HG02870 (cell line): ENCODE results near the gene STKLD1.
"Not testable (repeated sequence)": the region's sequence is repeated elsewhere in the genome, so short reads cannot be mapped to it uniquely, and the experiment has no call there.

Experiments used
- ATAC-seq: cut with Tn5 transposase; IDR thresholded peaks from one replicate; pipeline ENCODE4 v1.9.1; 2021; ENCODE audit warnings: mild to moderate bottlenecking, moderate library complexity; ENCODE audit not compliant: unreplicated experiment

The STKLD1 gene

DNA sequence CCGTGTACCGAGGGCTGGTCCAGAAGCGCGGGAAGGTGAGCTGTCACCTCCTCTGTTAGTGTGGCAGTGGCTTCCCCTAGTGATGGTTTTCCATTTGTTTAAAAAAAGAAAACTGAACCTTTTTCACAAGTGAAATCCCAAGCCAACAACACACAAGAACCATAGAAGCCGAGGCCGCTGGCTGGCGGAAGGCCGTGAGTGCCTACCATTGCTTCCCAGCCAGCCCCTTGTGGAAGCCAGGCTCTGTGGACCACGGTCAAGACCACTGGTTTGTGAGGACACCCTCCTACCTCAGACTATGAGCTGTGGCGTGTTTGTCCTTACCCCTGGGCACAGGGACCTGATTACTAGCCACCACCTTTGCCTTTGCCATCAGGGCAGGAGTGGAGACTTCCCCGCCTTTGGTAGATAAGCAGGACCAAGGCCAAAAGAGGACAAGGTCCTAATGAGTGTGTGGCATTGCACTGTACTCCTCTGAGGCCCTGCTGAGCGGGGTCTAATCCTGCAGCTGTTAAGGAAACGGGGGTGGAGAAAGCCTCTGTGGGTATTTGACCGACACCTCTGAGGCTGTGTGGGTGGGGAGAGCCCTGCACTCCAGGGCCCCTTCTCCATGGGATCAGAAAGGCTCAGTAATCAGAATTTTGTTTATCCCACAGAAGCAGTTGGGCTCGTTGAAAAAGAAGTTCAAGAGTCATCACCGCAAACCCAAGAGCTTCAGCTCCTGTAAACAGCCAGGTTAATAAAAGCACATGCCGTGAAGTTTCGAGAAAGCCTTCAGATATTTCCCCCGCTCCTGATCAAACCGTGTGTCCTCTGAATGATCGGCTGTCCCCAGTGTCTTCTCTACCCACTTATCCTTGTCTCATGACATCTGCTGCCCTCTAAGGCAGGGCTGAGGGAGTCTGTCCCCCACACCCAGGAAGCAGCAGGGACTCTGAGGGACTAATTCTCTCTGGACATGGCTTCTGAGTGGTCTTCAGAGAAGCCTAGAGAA, 15.5 kb upstream of the STKLD1 start:
- no peak for ATAC-seq

DNA sequence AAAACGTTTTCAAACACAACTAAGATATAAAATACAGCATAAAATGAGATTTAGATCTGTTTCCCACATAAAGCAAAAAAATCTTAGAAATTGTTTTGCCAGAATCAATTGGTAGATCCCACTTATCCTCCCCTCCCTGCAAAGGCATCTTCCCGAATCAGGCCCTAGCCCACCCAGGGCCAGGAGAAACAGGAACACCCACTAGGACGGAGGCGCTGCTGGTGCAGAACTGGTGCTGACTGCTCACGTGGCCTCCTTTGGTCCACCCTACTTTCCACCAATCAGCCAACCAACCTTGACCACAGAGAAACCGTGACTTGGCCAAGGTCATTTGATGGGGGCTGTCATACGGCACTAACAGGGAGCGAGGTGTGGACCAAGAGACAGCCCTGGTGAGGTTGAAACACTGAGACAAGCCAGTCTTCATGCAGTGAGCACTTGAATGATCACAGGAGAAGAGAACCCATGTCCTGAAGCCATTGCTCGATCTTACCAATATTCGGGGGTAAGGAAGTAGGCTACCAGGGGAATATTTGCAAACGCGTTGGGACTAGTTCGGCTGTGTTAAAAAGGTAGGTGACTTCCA, 14.6 kb upstream of the STKLD1 start:
- no peak for ATAC-seq

- ATAC-seq, result no peak
Measured at GRCh38 chr9:133362359-133363044, 13.7 kb upstream of the STKLD1 start.

- no peak for ATAC-seq
Measured at GRCh38 chr9:133366435-133366834, 9.7 kb upstream of the STKLD1 start.

GRCh38 chr9:133367221-133367620, 8.9 kb upstream of the STKLD1 start:
- ATAC-seq, result no peak

DNA sequence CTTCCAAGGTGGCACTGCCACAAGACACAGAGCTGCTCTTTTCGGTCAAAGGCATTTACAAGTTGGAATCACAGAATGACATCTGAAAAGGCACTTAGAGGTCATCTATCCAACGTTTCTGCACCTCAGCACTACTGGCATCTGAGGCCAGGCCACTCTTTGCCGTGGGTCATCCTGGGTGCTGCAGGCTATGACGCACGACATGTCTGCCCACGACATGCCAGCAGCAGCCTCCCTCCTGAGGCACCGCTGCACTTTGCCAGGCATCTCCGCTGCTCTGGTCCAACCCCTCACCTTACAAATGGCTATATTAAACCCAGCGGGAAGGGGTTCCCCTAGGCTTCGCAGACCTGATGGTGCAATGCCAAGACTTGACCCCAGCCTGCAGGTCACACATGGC, 8.4 kb upstream of the STKLD1 start:
- ATAC-seq, result no peak

DNA sequence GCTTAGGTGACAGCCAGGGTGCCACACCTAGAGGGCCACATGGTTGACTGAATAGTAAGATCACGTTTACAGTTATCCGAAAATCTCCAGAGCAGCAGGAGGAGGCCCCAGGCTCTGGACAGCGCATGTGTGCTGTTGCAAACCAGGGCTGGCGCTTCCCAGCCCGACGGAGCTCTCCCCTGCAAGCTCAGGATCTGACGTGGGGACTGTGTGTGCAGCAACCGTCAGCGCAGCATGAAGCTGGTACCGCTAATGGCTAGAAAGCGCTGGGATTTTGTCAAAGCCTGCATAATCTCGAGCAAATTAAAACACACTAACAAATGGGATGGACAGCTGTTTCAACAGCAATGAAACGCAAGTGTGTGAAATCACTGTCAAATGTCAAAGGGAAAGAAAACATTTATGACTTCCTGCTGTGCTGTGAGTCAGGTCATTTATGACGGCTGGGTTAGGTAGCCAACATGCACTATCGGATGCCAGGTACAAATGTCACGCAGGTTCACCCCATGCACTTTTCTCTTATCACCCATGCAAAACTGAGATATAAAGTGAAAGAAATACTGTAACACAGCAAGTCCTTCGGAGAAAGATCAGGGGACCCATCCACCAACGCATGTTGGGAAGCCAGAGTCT, 7.8 kb upstream of the STKLD1 start:
- no peak for ATAC-seq

GRCh38 chr9:133369422-133369821, 6.7 kb upstream of the STKLD1 start:
- no peak for ATAC-seq

- ATAC-seq, result no peak
Measured at GRCh38 chr9:133369933-133370332, 6.2 kb upstream of the STKLD1 start.

- ATAC-seq, result no peak
Measured at GRCh38 chr9:133370685-133371084, 5.5 kb upstream of the STKLD1 start.

DNA sequence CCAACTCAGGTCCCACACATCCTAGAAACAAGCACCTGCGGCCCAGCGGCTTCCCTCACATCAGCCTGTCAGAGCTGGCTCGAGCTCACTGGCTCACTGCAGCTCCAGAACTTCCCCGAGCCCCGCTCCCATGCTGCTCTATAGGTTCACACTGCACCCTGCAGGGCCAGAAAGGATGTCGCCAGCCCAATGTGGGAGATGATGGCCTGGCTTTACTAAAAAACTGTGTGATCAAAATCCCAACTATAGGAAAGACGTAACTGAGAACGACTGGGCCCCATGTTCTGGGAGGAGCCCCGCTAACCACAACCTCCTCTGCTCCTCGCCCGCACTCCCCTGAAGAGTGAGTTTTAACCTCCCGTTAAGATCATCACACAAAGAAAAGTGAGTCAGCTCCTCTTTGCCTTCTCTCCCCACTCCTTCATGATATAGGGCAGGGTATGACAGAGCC, 4.9 kb upstream of the STKLD1 start:
- no peak for ATAC-seq

GRCh38 chr9:133372144-133372543, 4.0 kb upstream of the STKLD1 start:
- no peak for ATAC-seq

- no peak for ATAC-seq
Measured at GRCh38 chr9:133374612-133375115, 1.5 kb upstream of the STKLD1 start.

DNA sequence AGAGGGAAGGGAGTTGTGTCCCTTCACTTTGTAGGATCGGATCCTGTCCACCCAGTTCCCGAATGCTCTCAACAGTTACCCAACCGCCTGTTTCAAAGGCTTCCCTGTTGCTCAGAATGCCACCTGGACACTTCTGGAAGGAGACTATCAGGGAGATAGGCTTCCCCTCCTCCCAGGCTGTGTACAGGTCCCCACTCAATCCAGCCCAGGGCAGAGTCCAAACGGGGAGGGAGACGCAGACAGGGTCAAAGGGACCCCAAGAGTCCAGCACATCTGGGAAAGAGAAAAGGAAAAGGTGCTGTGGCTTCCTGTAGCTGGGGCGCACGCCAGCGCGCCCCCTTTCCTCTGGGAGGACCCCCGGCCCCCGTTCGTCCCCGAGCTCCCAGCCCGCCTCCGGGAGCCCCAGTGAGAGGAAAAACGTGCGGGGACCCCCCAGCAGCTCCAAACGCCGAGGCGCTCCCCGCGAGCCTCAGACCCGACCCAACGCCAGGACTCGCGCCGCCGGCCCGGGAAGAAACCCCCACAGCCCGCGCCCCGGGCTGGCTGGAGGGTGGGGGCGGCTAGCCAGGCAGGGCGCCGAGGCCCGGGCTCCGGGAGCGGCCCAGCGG, 946 bp upstream of the STKLD1 start:
- peak; percentile 16 for ATAC-seq

GRCh38 chr9:133377280-133377679, 1.1 kb downstream of the STKLD1 start:
- not testable (repeated sequence) for ATAC-seq

DNA sequence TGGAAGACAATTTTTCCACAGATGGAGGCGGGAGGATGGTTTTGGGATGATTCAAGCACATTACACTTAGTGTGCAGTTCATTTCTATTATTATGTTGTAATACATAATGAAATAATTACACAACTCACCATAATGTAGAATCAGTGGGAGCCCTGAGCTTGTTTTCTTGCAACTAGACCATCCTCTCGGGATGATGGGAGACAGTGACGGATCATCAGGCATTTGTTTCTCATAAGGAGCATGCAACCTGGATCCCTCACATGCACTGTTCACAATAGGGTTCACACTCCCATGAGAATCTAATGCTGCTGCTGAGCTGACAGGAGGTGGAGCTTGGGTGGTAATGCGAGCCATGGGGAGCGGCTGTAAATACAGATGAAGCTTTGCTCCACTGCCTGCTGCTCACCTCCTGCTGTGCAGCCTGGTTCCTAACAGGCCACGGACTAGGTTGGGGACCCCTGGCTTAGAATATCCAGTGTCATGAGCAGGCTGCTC, 1.6 kb downstream of the STKLD1 start:
- ATAC-seq, result no peak

GRCh38 chr9:133378408-133378962, 2.3 kb downstream of the STKLD1 start:
- no peak for ATAC-seq

- no peak for ATAC-seq
Measured at GRCh38 chr9:133379153-133380086, 3.3 kb downstream of the STKLD1 start.

DNA sequence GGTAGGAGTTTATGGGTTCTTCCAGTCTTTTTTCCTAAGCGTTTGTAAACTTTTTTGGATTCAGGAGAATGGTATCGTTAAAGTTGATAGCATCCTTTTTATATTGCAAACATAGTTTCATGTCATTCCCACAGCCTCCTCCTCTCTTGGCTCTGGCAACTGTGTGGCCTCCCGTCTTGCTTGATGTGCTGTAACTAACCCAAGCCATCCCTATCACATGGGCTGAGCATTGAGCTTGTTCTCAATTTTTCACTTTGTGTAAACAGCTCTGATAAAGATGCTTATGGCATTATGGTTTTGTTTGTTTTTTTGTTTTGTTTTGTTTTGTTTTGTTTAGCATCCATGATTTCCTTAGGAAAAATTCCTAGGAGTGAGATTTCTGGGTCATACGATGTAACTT, 4.6 kb downstream of the STKLD1 start:
- ATAC-seq, result no peak
